GM13977 (cell line): ENCODE data around the gene CPNE7.

Experiments used
- DNase-seq: peaks from one replicate; pipeline ENCODE4 v3.0.0; 2012; ENCODE audit warnings: low spot score
- in situ Hi-C: fragments of 300-500 bp; cut with MboI; formaldehyde crosslinking; loops from one replicate; pipeline ENCODE4 v1.12.0; 2022; ENCODE audit warnings: low sequenced_read_pairs, low pct_unique_long_range_greater_than_20kb, mixed read lengths, inconsistent platforms; ENCODE audit not compliant: unreplicated experiment
- TF ChIP-seq, protein P1 (sequence below): IDR thresholded peaks from 2 replicates; pipeline ENCODE4 v1.5.1; 2012; ENCODE audit warnings: mild to moderate bottlenecking, control low read depth; ENCODE audit not compliant: insufficient read depth; ENCODE audit errors: extremely low read depth, missing control alignments

CPNE7 gene

GRCh38 chr16:89536886-89537548, 38.5 kb upstream of the CPNE7 start:
- in situ Hi-C loops, result no loop called here
- no peak for DNase-seq
- TF ChIP-seq, protein P1, sequence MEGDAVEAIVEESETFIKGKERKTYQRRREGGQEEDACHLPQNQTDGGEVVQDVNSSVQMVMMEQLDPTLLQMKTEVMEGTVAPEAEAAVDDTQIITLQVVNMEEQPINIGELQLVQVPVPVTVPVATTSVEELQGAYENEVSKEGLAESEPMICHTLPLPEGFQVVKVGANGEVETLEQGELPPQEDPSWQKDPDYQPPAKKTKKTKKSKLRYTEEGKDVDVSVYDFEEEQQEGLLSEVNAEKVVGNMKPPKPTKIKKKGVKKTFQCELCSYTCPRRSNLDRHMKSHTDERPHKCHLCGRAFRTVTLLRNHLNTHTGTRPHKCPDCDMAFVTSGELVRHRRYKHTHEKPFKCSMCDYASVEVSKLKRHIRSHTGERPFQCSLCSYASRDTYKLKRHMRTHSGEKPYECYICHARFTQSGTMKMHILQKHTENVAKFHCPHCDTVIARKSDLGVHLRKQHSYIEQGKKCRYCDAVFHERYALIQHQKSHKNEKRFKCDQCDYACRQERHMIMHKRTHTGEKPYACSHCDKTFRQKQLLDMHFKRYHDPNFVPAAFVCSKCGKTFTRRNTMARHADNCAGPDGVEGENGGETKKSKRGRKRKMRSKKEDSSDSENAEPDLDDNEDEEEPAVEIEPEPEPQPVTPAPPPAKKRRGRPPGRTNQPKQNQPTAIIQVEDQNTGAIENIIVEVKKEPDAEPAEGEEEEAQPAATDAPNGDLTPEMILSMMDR, result no peak

DNA sequence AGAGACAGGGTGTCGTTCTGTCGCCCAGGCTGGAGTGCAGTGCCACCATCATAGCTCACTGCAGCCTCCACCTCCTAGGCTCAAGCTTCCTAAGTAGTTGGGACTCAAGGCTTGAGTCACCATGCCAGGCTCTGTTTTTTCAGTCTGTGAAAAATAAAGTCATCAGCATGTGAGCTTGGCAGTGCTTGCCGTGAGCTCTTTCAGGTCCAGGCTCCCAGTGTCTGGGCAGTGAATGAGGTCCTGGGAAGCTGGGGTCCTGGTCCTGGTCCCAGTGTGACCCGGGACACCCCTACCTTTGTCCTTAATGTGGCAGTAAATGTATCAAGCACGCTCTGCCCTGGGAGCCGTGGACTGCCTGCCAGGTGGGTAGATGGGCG, 38.0 kb upstream of the CPNE7 start:
- in situ Hi-C loops, result no loop called here
- no peak for DNase-seq
- TF ChIP-seq, protein P1, result no peak

- in situ Hi-C loops, result no loop called here
- DNase-seq, result no peak
- TF ChIP-seq, protein P1, result no peak
Observed at GRCh38 chr16:89538286-89538685, 37.3 kb upstream of the CPNE7 start.

GRCh38 chr16:89540557-89540956, 35.0 kb upstream of the CPNE7 start:
- in situ Hi-C loops, result no loop called here
- TF ChIP-seq, protein P1, result no peak
- no peak for DNase-seq

DNA sequence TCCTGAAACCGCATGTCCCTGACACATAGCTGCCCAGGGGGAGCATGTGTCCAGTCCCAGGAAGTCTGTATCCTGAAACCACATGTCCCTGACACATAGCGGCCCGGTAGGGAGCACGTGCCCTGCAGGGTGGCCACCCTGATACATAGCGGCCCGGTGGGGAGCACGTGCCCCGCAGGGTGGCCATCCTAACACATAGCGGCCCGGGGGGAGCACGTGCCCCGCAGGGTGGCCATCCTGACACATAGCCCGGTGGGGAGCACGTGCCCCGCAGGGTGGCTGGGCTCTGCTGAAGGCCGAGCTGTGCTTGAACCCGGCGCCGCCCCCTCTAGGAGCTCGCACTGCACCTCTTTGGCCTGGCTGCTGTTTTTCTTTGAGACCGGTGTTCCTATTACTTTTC, 33.8 kb upstream of the CPNE7 start:
- TF ChIP-seq, protein P1, result no peak
- in situ Hi-C loops, result no loop called here
- DNase-seq, result no peak

DNA sequence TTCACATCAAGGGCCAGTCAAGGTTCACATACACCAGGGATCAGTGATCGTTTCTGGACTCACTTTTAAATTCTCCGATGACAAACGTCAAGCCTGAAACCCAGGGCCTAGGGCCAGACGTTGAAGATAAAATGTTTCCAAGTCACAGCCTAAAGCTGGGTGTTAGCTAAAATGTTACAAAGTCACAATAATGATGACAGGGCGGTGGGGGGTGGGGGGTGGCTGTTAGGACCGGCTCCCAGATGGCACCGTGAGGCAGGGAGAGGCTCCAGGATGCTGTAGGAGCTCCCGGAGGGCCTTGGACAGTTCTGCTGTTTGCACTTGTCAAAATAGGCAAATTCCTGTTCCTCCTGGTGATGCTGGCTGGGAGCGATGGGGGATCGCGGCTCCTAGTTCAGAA, 31.4 kb upstream of the CPNE7 start:
- DNase-seq, result no peak
- in situ Hi-C loops, result no loop called here
- TF ChIP-seq, protein P1, result no peak

- TF ChIP-seq, protein P1, result no peak
- in situ Hi-C loops, result no loop called here
- no peak for DNase-seq
Observed at GRCh38 chr16:89544713-89545043, 30.9 kb upstream of the CPNE7 start.
